Measurements from ENCODE around the gene AKNA.

Gene AKNA

DNA sequence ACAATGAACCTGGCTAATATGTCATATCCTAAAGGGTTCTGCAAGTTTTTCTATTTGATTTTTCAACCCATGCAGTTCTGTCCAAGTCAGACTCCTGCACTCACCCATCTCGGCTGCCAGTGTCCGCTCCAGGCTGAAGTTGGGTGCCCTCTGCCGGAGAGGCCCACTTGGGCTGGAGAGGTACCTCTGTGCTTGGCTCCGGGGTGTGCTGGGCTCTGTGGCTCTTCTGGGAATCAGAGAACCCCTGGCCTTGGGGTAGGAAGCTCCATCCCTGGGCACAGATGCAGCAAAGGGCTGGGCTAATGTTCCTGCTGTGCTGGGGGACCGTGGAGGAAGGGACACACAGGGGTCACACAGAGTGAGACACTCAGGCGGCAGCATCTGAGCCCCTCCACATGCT is 32.0 kb downstream of the AKNA start:
- no peak for DNase-seq

DNA sequence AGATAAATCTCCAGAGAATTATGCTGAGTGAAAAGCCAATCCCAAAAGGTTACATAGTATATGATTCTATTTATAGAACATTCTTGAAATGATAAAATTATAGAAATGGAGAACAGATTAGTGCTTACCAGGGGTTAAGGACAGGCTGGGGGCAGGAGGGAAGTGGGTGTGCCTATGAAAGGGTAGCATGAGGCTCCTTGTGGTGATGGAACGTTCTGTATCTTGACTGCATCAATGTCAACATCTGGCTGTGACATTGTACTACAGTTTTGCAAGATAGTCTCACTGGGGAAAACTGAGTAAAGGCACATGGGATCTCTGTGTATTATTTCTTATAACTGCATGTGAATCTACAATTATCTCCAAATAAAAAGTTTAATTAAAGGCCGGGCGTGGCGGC is 35.9 kb downstream of the AKNA start:
- peak; percentile 59 for DNase-seq

DNA sequence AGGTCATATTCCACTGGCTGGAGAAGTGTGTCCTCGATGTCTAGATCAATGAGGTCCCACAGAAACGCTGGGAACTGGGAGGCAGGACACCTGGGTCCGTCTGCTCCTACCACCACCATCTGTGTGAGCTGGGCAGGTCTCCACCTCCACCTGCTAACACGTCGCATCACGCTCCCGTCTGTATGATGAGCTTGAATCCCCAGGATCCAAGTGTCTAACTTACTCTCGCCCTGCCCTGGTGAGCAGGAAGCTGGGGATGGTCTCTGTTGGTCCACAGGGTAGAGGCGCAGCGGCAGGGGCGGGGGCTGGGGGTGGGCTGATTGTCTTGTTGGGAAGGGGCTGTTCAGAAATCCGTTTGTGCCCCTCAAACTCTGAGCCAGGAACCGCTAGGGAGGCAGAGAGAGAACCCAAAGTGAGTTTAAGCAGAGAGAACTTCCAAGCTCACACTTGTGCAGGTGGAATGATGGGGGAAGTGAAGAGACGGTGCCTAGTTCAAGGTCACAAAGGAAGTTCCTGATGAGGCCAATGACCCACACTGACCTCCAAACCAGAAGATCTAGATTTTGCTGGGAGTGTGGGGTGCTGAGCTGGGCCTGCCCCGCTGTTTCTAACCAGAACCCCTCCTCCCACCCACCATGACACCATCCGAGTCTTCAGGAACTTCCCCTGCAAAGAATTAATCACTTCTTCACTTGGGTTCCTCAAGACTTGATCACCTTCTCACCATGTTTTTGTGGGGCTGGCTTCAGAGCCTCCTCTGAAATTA is 37.0 kb downstream of the AKNA start:
- DNase-seq = peak; percentile 62

DNA sequence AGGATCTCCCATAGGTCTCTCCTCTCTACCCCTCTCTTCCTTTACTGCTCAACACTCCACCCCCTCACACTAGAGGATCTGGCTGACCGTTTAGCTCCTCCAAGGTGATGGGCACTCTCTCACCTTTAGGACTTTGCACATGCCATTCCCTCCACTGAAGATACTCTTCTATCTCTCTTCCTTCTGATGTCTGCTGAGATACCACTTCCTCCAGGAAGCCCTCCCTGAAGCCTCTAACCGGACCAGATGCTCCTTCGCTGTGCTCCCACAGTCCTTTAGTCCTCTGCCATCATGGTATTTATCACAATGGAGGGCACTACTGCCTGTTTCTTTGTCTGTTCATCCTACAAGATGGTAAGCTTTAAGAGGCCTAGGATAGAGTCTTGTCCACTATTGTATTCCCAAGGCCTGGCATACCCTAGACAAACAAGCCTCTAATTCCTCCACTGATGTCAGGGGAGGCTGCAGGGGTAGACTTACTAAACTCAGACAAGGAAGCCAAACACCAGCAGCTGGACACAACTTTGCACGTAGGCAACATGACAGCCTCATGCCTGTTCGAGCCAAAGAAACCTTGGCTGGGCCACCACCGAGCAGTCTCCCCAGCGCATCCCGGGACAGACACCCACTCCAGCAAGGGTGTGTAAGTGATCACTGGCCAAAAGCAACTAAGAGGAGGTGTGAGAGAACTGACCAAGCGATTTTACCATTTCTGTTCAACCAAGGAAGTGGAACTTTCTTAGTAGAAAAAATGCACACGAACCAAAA is 37.9 kb downstream of the AKNA start:
- no peak for DNase-seq

DNA sequence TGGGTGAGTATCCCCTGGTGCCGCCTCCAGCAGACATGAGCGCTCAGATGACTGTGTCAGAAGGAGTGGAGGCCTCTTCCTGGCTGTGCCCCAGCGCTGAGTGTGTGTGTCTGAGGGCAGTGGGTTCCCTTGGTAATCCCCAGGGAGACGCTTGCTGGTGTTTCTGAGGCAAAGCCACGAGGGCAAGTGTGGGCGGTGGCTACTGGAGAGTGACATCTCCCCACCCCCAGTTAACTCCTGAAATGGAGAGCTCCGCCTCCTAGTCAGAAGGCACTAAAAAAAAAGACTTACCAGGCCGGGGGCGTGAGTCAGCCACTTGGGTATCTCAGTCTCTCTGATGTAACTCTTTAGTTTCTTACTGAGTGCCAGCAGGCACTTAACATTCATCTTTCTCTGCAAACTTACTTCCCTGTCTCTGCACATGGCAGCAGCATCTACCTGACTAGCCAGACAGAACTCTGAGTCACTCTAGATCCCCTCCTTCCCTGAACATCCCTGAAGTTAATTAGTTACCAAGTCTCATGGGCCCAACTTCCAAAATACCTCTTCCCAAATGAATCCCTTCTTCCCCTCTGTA is 38.8 kb downstream of the AKNA start:
- DNase-seq = peak; percentile 100

DNA sequence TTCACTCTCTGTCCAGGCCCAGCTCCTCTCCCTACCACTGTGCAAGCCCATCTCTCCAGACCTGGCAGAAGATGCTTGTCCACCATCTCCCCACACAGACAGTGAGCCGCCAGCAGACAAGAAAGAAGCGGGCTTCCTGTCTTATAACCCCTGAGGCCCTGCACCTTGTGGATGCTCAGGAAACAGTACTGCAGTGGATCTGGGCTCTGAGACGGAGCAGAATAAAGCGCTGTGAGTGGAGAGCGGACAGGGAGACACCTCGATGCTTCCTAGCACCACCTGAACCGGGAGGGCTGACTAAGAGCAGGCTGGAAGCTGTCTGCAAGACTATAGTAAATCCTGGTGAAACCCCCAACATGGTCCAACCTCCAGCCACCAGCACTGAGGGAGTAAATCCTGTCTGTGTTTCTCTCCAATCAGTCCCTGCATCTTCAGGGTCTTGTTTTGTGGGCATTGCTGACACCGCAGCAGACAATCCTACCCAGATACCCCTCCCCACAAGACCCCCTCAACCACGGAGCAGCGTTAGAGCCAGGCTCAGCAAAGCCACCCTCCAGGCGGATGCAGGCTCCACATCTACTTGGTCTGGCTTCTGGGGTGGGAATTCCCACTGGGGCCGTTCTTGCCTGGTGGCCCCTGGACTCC is 39.4 kb downstream of the AKNA start:
- no peak for DNase-seq

DNA sequence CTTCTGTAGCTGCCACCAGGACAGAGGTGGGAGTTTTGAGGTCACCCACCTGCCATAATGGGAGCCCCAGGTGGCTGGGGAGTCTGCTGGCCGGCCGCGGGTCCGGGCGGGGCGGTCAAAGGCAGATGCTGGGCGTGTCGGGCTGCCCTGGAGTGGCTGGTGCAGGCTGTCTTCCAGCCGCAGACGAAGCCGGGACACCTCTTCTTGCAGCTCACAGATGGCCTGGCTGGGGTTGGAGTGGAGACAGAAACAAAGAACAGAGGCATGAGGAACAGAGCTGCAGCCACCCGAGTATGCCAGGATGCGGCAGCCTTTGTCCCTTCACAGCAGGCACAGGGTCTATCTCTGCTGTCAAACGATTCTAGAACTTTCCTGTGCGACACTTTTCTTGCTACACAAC is 40.1 kb downstream of the AKNA start:
- no peak for DNase-seq

DNA sequence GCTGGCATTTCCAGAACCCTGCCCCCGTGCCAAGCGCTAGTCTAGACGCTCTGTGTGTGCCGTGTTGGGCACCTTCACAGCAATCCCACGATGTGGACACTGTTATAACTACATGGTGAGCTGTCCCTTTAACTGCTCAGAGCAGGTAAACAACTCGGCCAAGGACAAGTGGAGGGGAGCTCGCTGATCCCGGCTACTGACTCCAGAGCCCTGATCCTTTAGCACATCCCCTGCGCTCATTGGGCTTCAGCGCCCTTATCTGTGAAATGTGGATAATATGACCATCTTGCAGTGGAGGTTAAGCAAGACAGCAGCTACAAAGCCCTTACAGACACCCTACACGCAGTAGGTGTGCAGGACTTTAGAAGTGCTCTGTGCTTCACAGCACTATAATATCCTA is 41.6 kb downstream of the AKNA start:
- DNase-seq = no peak

DNA sequence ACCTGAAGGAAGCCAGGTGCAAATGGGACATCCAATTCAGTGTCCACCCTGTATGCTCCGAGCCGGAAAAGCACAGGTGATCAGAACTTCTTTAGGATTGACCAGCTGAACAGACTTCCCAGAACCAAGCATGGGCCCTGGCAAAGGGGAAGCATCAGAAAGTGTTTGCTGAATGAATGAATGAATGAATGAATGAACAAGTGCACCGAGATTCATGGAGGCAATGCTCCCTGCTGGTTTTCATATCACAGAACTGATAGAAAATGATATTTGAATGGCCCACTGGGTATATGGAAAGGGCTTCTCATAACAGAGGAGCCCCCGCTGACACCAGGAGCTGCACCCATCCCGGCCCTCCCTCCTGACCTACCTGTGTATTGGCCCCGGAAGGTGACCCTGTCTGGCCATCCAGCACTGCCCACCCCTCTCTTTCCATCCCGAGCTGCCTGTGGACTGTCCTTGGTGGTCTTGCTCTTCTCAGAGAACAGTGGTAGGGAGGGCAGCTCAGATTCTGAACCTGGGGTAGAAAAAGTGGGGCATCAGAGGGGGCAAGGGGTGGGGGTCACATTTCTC is 42.2 kb downstream of the AKNA start:
- DNase-seq = no peak

DNA sequence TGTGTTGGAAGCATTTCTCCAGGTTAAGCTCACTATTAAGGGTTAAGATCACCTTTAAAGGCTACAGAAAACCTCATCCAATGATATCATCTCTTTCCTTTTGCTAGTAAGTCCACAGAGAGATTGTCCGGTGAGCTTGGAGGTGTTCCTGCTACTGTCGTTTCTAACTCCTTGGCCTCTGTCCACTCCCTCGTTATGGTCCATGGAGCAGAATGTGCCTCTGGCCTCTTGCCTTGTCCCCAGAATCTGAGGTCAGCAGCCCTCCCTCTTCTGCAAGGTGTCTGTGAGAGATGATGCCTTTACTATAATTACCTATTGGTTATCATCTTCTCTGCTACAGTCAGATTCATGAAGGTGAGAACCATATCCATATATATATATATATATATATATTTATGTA is 43.1 kb downstream of the AKNA start:
- DNase-seq = no peak

DNA sequence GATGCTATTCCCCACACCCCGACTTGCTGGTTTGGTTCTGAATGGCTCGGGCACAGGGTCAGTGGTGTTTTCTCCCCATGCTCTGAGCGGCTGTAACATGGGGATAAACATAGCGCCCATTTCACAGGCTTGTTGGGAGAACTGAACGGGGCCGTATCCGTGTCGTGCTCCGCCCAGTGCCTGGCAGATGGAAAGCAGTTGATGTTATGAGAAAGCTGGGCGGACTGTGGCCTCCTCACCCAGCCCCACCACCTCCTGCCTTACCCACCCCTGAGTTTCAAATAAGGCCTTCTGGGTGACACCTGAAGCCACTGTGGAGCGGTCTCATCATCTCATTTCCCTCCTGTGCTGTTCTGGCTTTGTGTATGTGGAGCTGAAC is 43.6 kb downstream of the AKNA start:
- no peak for DNase-seq

DNA sequence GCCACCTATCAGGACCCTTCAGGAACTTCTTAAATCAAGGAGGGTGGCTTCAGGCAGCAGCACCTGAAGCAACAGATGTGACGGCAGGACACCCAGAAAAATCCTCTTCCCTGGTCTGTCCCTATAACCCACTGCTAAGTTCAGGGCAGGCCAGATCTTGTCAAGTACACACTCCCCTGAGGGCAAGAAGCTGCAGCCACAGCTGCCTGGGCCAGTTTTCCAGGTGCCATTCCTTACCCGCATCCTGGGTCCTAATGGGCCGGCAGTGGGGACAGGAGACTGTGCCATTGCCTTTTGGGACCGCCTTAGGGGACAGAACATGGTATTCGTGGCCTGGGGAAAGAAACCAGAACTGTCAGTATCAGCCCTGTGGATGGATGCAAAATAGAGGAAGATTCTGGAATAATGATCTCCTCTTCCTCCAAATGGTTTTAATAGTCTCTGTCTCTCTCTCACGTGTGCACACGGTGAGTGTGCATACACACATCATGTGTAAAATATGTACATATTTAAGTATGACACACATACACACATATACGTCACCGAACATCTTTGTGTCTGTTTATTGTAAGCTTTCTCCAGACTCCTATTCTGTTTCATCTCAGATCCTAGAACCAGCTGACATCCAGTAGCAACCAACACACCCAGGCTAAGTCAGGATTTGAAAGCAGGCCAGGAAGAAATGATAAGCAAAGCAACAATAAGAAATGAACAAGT is 44.2 kb downstream of the AKNA start:
- no peak for DNase-seq

DNA sequence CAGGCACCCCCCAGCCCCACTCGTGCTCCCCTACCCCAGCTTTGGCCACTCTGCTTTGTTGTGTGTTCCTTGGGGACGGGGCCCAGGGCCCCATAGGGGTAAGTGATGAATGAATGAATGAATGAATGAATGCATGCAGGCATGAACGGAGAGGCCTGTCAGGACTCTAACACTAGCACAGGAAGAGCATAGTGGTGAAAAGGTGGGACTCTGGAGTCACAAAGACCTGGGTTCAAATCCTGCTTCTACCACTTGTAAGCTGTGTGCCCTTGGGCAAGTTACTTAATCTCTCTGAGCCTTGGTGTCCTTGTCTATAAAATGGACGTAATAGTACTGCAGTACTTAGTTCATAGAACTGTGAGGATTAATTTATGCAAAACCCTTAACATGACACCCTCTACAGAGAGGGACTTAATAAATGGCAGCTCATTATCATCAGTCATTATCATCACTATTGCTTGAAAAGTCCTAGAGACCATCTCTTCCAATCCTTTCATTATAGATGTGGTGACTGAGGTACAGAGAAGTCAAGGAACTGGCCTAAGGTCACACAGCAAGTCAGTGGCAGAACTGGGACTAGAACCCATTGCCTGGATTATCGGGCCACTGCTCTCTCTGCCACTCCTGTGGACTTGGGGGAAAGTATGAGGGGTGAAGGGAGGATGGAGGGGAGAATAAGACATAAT is 44.9 kb downstream of the AKNA start:
- DNase-seq = no peak

DNA sequence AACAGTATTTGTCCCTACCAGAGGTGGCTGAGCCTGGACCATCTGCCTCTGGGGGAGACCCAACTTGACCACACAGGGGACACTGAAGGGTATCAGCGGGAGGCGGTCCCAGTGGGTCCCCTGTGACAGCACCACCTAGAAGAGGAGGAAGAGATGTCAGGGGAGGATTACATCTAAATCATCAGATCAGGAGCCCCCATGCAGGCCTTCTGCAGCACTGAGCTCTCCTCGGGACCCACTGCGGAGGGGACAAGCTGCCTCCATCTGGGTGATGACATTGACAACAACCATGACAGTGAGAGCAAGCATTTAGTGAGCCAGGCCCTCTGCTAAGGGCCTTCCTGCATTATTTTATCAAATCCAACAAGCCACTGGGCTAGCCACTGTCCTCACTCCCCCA is 45.8 kb downstream of the AKNA start:
- no peak for DNase-seq

DNA sequence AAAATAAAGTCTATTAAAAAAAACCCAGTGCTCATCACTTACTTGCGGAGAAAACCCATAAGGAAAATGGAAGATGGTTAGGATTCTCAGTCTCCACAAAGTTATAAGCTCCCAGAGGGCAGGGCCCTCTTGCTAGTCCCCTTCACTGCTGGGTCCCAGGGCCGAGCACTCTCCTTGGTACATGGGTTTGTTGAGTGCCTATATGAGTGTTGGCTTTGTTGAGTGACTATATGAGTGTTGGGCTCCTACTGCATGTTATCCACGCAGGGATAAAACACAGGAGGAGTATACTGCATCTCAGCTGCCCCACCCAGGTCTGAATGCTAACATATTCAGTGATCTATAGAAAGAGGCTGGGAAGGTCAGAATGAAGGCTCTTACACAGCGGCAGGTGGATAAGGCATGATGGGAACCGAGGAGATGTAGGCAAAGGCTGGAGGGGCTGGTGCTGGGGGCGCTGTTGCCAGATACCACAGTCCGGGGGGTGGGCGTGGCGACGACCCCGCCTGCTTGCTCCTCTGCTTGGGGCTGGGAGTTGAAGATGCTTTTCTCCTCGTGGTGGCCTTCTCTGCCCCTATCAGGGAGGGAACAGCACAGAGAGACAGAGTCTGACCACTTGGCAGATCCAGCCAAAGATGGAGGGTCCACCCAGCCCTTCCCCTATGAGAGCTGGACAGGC is 46.5 kb downstream of the AKNA start:
- DNase-seq = no peak

DNA sequence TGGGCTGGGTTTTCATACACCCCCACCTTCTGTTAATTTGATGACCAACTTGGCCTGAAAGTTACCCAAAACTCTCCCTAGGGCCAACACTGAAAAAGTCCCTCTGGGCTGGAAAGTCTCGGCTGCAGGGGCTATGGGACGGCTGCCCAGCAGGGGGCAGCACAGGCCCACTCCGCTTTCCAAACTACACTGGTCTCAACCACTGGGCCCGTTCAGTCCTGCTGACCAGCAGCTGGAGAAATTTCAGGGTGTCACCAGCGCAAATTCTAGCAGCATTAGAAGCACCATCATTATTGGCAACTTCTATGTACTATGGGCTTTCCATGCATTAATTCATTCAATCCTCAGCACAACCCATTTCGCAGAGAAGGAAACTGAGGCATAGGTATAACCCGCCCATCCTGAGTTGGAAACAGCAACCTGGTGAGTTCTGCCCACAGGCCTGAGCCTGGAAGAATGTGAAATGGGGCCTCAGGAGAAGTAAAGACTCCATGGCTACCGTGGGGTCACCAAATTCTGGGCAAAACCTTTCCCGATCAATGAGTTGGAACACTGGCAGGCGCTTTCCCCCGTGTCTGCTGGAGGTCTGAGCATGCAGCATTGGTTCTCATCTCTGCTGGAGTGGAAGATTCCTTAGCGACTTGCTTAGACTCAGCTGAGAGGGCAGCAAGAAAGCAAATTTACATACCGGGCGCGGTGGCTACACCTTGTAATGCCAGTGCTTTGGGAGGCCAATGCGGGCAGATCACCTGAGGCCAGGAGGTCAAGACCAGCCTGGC is 48.5 kb downstream of the AKNA start:
- peak; percentile 57 for DNase-seq

DNA sequence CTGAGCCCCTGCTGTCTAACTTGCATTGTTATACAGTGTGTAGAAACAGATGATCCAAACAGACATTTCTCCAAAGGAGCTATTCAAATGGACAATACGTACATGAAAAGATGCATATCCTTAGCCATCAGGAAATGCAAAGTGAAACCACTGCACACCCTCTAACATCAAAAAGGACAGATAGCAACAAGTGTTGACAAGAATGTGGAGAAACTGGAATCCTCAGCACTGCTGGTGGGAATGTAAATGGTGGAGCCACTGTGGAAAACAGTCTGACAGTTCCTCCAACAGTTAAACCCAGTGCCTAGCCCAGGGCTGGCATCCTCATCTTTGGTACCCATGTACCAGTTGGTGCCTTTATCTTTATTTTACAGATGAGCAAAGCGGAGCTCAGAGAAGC is 49.6 kb downstream of the AKNA start:
- DNase-seq = no peak

DNA sequence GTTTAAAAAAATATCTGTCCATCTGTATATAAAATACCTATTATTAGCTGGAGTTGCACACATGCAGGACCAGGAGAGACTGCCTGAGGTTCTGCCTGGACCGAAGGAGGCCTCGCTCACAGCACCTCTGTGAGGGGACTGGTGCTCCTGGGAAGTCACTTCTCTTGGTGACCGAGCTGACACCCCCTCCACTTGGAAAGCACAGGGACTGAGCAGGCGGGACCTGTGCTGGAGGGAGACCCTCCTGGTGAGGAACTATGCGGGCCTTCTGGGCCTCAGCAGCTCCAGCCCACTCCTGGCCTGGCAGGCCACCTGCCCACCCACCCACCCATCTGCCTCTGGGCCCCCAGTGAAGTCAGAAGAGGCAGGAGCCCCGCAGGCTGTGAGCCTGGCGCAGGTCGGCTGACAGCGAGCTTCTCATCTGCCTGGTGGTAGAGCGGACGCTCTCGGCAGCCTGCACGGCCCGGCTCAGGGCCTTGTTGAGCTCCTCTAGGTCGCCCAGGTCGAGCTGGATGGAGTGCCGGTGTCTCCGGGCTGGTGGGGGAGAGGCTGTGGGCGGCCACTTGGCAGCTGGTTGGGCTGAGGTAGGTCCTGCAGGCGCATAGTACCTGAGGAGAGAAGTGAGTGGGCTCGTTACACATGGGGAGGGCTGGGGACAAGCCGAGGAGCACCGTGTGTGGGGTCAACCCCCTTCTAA is 50.9 kb downstream of the AKNA start:
- no peak for DNase-seq

DNA sequence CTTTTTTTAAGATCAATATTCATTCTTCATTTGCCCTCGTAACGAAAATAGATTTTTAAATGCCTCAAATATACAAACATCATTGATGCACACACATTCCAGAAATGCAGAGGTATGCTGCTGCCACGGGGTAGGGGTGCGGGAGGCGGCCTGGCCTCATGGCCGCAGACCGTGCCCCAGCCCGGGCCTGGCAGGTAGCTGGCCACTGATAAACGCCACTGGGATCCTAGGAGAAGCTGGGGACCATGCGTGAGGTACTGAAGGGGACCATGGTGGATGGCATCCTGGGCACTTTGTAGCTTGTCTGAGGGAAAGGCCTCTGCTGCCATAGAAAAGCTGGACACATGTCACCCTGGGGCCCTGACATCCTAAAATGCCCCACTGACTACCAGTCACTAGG is 51.6 kb downstream of the AKNA start:
- DNase-seq = no peak

DNA sequence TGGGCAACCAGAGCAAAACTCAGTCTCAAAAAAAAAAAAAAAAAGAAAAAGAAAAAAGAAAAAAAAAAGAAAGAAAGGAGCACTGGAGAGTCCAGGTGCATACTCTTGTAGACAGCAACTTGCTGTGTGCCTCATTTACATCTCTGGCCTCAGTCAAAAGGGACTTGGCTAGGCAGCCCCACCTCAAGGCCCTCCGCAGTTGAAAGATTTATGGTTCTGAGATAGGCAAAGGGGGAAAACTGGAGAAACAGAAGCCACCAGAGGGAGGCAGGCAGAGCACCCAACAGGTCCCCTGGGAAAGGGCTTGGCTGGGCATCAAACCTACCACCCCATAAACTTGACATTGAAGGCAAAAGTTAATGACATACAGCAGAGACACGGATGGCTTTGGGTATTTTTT is 52.0 kb downstream of the AKNA start:
- DNase-seq = no peak
